Suprapubic skin (tissue), 4 donors: Measurements from ENCODE around the gene ZNF423. TPM values are rescaled to one million over a fixed set of nuclear protein-coding genes. Genes with fewer than 3 reads are reported as not detected.

Experiments used
- DNase-seq, 2 donors: peaks; one replicate each; pipeline ENCODE4 v3.0.0-alpha.2; 2019; ENCODE audit warnings: low spot score in 2 of 2
- H3K27ac ChIP-seq: fragments of 200-600 bp; sonication (generic); one replicate; pipeline ENCODE4 v1.5.1; 2019
- H3K27me3 ChIP-seq: fragments of 200-600 bp; sonication (generic); one replicate; pipeline ENCODE4 v1.5.1; 2019
- H3K36me3 ChIP-seq: fragments of 200-600 bp; sonication (generic); one replicate; pipeline ENCODE4 v1.5.1; 2019
- H3K4me1 ChIP-seq: fragments of 200-600 bp; sonication (generic); one replicate; pipeline ENCODE4 v1.5.1; 2019
- H3K4me3 ChIP-seq: fragments of 200-600 bp; sonication (generic); one replicate; pipeline ENCODE4 v1.5.1; 2019; ENCODE audit warnings: mild to moderate bottlenecking
- H3K9me3 ChIP-seq: fragments of 200-600 bp; sonication (generic); one replicate; pipeline ENCODE4 v1.5.1; 2019
- CTCF ChIP-seq, 2 donors: fragments of 200-600 bp in 1 of 2; fragments of 450-650 bp in 1 of 2; sonication (generic) in 1 of 2; IDR thresholded peaks; one replicate each; pipeline ENCODE4 v1.5.1; 2016 to 2019; ENCODE audit warnings: antibody characterized with exemption in 2 of 2, mild to moderate bottlenecking in 1 of 2, moderate library complexity in 1 of 2
- EP300 ChIP-seq: sonication (generic); formaldehyde crosslinking; IDR thresholded peaks from one replicate; pipeline ENCODE4 v1.6.1; 2017; ENCODE audit warnings: antibody characterized with exemption
- POLR2A ChIP-seq, 2 donors: fragments of 450-650 bp; IDR thresholded peaks; one replicate each; pipeline ENCODE4 v1.6.1; 2017; ENCODE audit warnings: antibody characterized with exemption in 2 of 2, mild to moderate bottlenecking in 2 of 2, moderate library complexity in 2 of 2
- POLR2AphosphoS5 ChIP-seq, 3 donors: sonication (generic); formaldehyde crosslinking; IDR thresholded peaks; one replicate each; pipeline ENCODE4 v1.6.1; 2017; ENCODE audit warnings: antibody characterized with exemption in 3 of 3
- WGBS: methylation state at CpG from one replicate; pipeline ENCODE4 v1.1.5; 2018; 5-methylcytosine and 5-hydroxymethylcytosine counted together
- total RNA-seq, 4 donors: library from RNA; depleted of rRNA; stranded (reverse); fragments of >200 nt; gene quantifications; one replicate each; pipeline ENCODE4 v1.1.0, GENCODE V29; 2016

The ZNF423 gene
- total RNA-seq, 4 donors from 2014 or later = 1.3 to 5.3 (median 1.9) TPM

GRCh38 chr16:49588729-49589384 lies 267.1 kb downstream of the ZNF423 start:
- TF ChIP-seq EP300 = no peak
- TF ChIP-seq POLR2AphosphoS5 (IDR thresholded peaks at IDR 0.05) = no peak
- TF ChIP-seq CTCF (IDR thresholded peaks at IDR 0.05) = no peak
- TF ChIP-seq POLR2A (IDR thresholded peaks at IDR 0.05) = no peak
- Histone ChIP-seq H3K36me3 (no peaks in the 10 kb centered on the region), H3K4me3 (no peak overlapping the region), H3K4me1 (no peaks in the 10 kb centered on the region), H3K9me3 (no peaks in the 10 kb centered on the region), H3K27me3 (no peaks in the 10 kb centered on the region), H3K27ac (no peak overlapping the region)
- 86% methylated on average over 5 of the region's 5 CpGs for WGBS
- DNase-seq = peak in 1 of 2 donors; percentile 26

- Histone ChIP-seq H3K27ac (no peak overlapping the region), H3K9me3 (no peaks in the 10 kb centered on the region), H3K4me3 (no peak overlapping the region), H3K36me3 (no peaks in the 10 kb centered on the region), H3K27me3 (no peaks in the 10 kb centered on the region), H3K4me1 (no peaks in the 10 kb centered on the region)
- peak; percentile 24 to 61 for DNase-seq
- no peak for TF ChIP-seq CTCF (IDR thresholded peaks at IDR 0.05)
- TF ChIP-seq POLR2A (IDR thresholded peaks at IDR 0.05) = no peak
- no peak for TF ChIP-seq EP300
- no peak for TF ChIP-seq POLR2AphosphoS5 (IDR thresholded peaks at IDR 0.05)
- 90% methylated on average over 3 of the region's 3 CpGs for WGBS
Observed at GRCh38 chr16:49588026-49588425, 267.9 kb downstream of the ZNF423 start.

GRCh38 chr16:49587511-49587910 lies 268.4 kb downstream of the ZNF423 start:
- TF ChIP-seq POLR2AphosphoS5 (IDR thresholded peaks at IDR 0.05) (no peak), CTCF (IDR thresholded peaks at IDR 0.05) (no peak), POLR2A (IDR thresholded peaks at IDR 0.05) (no peak), EP300 (no peak)
- H3K9me3 ChIP-seq = no peaks in the 10 kb centered on the region
- no peaks in the 10 kb centered on the region for H3K4me1 ChIP-seq
- H3K27ac ChIP-seq = no peak overlapping the region
- DNase-seq = peak in 1 of 2 donors; percentile 1
- WGBS = 84% methylated on average over 1 of the region's 1 CpG
- no peaks in the 10 kb centered on the region for H3K36me3 ChIP-seq
- H3K27me3 ChIP-seq = no peaks in the 10 kb centered on the region
- H3K4me3 ChIP-seq = no peak overlapping the region

- Histone ChIP-seq H3K36me3 (no peaks in the 10 kb centered on the region), H3K4me1 (no peaks in the 10 kb centered on the region), H3K27me3 (no peaks in the 10 kb centered on the region), H3K4me3 (no peak overlapping the region), H3K27ac (no peak overlapping the region), H3K9me3 (no peaks in the 10 kb centered on the region)
- TF ChIP-seq POLR2A (IDR thresholded peaks at IDR 0.05) (no peak), CTCF (IDR thresholded peaks at IDR 0.05) (no peak), POLR2AphosphoS5 (IDR thresholded peaks at IDR 0.05) (no peak), EP300 (no peak)
- DNase-seq = peak; percentile 25 to 49
- 68% methylated on average over 28 of the region's 28 CpGs for WGBS
Observed at GRCh38 chr16:49586466-49587450, 269.2 kb downstream of the ZNF423 start.
